Osteoblast (primary cell): Measurements from ENCODE around the gene NXPE1. TPM values are rescaled to one million over a fixed set of nuclear protein-coding genes. Genes with fewer than 3 reads are reported as not detected.
"Not testable (repeated sequence)": the region's sequence is repeated elsewhere in the genome, so short reads cannot be mapped to it uniquely, and the experiment has no call there.

Source experiments
- DNase-seq: peaks from one replicate; pipeline ENCODE4 v3.0.0; 2011; ENCODE audit warnings: low spot score, mixed read lengths; ENCODE audit not compliant: insufficient read length; ENCODE audit errors: missing footprints
- H2AFZ ChIP-seq: 2 replicates; pipeline ENCODE4 v1.6.0; 2011; ENCODE audit warnings: mild to moderate bottlenecking, low read length
- H3K27ac ChIP-seq: 2 replicates; pipeline ENCODE4 v1.5.1; 2011; ENCODE audit warnings: mild to moderate bottlenecking, low read depth, low read length, moderate library complexity
- H3K27me3 ChIP-seq: 2 replicates; pipeline ENCODE4 v1.6.0; 2012; ENCODE audit warnings: mild to moderate bottlenecking, control low read depth, inconsistent platforms, low read length, moderate library complexity; ENCODE audit not compliant: insufficient read depth
- H3K36me3 ChIP-seq: 2 replicates; pipeline ENCODE4 v1.5.1; 2011; ENCODE audit warnings: mild to moderate bottlenecking, low read length, control low read depth, moderate library complexity; ENCODE audit not compliant: insufficient read depth
- H3K4me1 ChIP-seq: 2 replicates; pipeline ENCODE4 v1.5.1; 2011; ENCODE audit warnings: mild to moderate bottlenecking, low read length, control low read depth, moderate library complexity; ENCODE audit not compliant: insufficient read depth
- H3K4me2 ChIP-seq: 2 replicates; pipeline ENCODE4 v1.6.0; 2011; ENCODE audit warnings: mild to moderate bottlenecking, low read length; ENCODE audit not compliant: insufficient read depth
- H3K4me3 ChIP-seq: fragments of 200-600 bp; sonication (generic); 3 replicates; pipeline ENCODE4 v1.5.1; 2012; ENCODE audit warnings: mild to moderate bottlenecking, low read length, inconsistent platforms; ENCODE audit not compliant: insufficient read depth
- H3K79me2 ChIP-seq: 2 replicates; pipeline ENCODE4 v1.6.0; 2012; ENCODE audit warnings: mild to moderate bottlenecking, low read length, control low read depth, inconsistent platforms; ENCODE audit not compliant: insufficient read depth
- H3K9me3 ChIP-seq: 2 replicates; pipeline ENCODE4 v1.5.1; 2011; ENCODE audit warnings: low read depth, low read length, control low read depth
- H4K20me1 ChIP-seq: 2 replicates; pipeline ENCODE4 v1.6.0; 2012; ENCODE audit warnings: mild to moderate bottlenecking, low read length, control low read depth; ENCODE audit not compliant: insufficient read depth
- CTCF ChIP-seq: IDR thresholded peaks from 2 replicates; pipeline ENCODE4 v1.5.1; 2011; ENCODE audit warnings: mild to moderate bottlenecking, low read depth, low read length, moderate library complexity; ENCODE audit errors: extremely low read depth
- total RNA-seq: library from RNA; depleted of rRNA; stranded (reverse); fragments of >200 nt; gene quantifications from 2 replicates; pipeline ENCODE4 v1.2.3, GENCODE V29; 2012

NXPE1 gene
- total RNA-seq, 1 donor: not detected

- Histone ChIP-seq H3K27me3 (no peaks in the 10 kb centered on the region), H3K4me3 (no peak overlapping the region), H3K4me2 (no peak overlapping the region), H2AFZ (no peak overlapping the region), H4K20me1 (no peaks in the 10 kb centered on the region), H3K4me1 (no peaks in the 10 kb centered on the region), H3K36me3 (no peaks in the 10 kb centered on the region), H3K79me2 (no peaks in the 10 kb centered on the region), H3K9me3 (no peaks in the 10 kb centered on the region), H3K27ac (no peak overlapping the region)
- no peak for DNase-seq
- peak; percentile 23 for TF ChIP-seq CTCF
These were observed 46.5 kb upstream of the NXPE1 start for GRCh38 chr11:114606003-114606801.

DNA sequence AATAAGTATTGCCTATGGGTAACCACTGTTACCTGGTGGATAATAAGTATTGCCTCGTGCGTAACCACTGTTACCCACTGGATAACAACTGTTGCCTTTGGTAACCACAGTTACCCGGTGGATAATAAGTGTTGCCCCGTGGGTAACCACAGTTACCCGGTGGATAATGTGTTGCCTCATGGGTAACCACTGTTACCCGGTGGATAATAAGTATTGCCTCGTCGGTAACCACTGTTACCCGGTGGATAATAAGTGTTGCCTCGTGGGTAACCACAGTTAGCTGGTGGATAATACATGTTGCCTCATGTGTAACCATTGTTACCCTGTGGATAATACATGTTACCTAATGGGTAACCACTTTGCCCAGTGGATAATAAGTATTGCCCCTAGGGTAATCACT, 45.7 kb upstream of the NXPE1 start:
- Histone ChIP-seq H3K27ac (no peak overlapping the region), H3K79me2 (no peaks in the 10 kb centered on the region), H3K4me1 (no peaks in the 10 kb centered on the region), H3K4me3 (no peak overlapping the region), H3K27me3 (no peaks in the 10 kb centered on the region), H4K20me1 (no peaks in the 10 kb centered on the region), H3K36me3 (no peaks in the 10 kb centered on the region), H3K4me2 (no peak overlapping the region), H2AFZ (no peak overlapping the region), H3K9me3 (no peaks in the 10 kb centered on the region)
- TF ChIP-seq CTCF: no peak
- DNase-seq: no peak

DNA sequence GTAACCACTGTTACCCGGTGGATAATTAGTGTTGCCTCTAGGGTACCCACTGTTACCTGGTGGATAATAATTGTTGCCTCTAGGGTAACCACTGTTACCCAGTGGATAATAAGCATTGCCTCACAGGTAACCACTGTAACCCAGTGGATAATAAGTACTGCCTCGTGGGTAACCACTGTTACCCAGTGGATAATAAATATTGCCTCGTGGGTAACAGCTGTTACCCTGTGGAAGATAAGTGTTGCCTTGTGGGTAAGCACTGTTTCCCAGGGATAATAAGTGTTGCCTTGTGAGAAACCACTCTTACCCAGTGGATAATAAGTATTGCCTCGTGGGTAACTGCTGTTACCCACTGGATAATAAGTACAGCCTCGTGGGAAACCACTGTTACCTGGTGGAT, 45.2 kb upstream of the NXPE1 start:
- H3K27ac ChIP-seq: no peak overlapping the region
- H3K4me1 ChIP-seq: no peaks in the 10 kb centered on the region
- H3K4me2 ChIP-seq: no peak overlapping the region
- TF ChIP-seq CTCF: no peak
- H3K79me2 ChIP-seq: no peaks in the 10 kb centered on the region
- no peaks in the 10 kb centered on the region for H3K36me3 ChIP-seq
- no peak overlapping the region for H2AFZ ChIP-seq
- H3K4me3 ChIP-seq: no peak overlapping the region
- DNase-seq: no peak
- H4K20me1 ChIP-seq: no peaks in the 10 kb centered on the region
- H3K9me3 ChIP-seq: no peaks in the 10 kb centered on the region
- no peaks in the 10 kb centered on the region for H3K27me3 ChIP-seq

DNA sequence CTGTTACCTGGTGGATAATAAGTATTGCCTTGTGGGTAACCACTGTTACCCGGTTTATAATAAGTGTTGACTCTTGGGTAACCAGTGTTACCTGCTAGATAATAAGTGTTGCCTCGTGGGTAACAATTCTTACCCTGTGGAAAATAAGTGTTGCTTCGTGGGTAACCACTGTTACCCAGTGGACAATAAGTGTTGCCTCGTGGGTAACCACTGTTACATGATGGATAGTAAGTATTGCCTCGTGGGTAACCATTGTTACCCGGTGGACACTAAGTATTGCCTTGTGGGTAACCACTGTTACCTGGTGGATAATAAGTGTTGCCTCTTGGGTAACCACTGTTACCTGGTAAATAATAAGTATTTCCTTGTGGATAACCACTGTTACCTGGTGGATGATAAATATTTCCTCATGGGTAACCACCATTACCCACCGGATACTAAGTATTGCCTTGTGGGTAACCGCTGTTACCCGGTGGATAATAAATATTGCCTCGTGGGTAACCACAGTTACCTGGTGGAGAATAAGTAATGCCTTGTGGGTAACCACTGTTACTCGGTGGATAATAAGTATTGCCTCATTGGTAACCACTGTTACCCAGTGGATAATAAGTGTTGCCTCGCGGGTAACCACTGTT, 44.6 kb upstream of the NXPE1 start:
- Histone ChIP-seq H3K27ac (no peak overlapping the region), H3K4me1 (no peaks in the 10 kb centered on the region), H3K4me2 (no peak overlapping the region), H3K9me3 (no peaks in the 10 kb centered on the region), H4K20me1 (no peaks in the 10 kb centered on the region), H3K27me3 (no peaks in the 10 kb centered on the region), H3K36me3 (no peaks in the 10 kb centered on the region), H2AFZ (no peak overlapping the region), H3K4me3 (no peak overlapping the region), H3K79me2 (no peaks in the 10 kb centered on the region)
- TF ChIP-seq CTCF: no peak
- DNase-seq: no peak

DNA sequence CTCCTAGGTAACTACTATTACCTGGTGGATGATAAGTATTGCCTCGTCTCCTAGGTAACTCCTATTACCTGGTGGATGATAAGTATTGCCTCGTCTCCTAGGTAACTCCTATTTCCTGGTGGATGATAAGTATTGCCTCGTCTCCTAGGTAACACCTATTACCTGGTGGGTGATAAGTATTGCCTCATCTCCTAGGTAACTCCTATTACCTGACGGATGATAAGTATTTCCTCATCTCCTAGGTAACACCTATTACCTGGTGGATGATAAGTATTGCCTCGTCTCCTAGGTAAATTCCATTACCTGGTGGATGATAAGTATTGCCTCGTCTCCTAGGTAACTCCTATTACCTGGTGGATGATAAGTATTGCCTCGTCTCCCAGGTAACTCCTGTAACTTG, 43.5 kb upstream of the NXPE1 start:
- not testable (repeated sequence) for DNase-seq, H3K4me1 ChIP-seq

More for the DNA sequence above, 43.5 kb upstream of the NXPE1 start:
- H3K4me3 ChIP-seq, H3K27ac ChIP-seq, H3K9me3 ChIP-seq, H2AFZ ChIP-seq, H3K4me2 ChIP-seq, H3K36me3 ChIP-seq, H3K79me2 ChIP-seq, H3K27me3 ChIP-seq, H4K20me1 ChIP-seq: not testable (repeated sequence)
